HepG2 (cell line): Measurements from ENCODE around the gene RPS4Y1. TPM values are rescaled to one million over a fixed set of nuclear protein-coding genes. Genes with fewer than 3 reads are reported as not detected.
A peak's percentile ranks its signal among the peaks of the same experiment; 100 is the strongest.

ENCODE experiments used
- ATAC-seq: fragments of 200-7000 bp; cut with Tn5 transposase; 3 replicates; pipeline ENCODE4 v1.9.1; 2020; ENCODE audit warnings: mild to moderate bottlenecking, moderate library complexity
- BruUV-seq: library from RNA; stranded (reverse); fragments of 400-500 nt; replicated peaks from 2 replicates; lab custom pipeline; 2021; lab: Mats Ljungman, UMichigan
- CTCF ChIA-PET: fragments of 300-600 bp; formaldehyde crosslinking; extraction: SDS; loops from one replicate; lab custom pipeline; 2021; ENCODE audit warnings: low total read pairs, inconsistent platforms, low intra/inter-chr PET ratio; lab: Yijun Ruan, JAX
- POLR2A ChIA-PET: fragments of 350-600 bp; sonication (Branson Sonifier 250); formaldehyde crosslinking; loops from one replicate; lab custom pipeline; 2020; ENCODE audit warnings: antibody characterized with exemption, inconsistent platforms; lab: Yijun Ruan, JAX
- DNase-seq: peaks from one replicate; pipeline ENCODE4 v3.0.0-alpha.2; 2015; ENCODE audit warnings: low spot score
- FAIRE-seq: peaks from 3 replicates; lab custom pipeline; 2011; peaks lifted over from hg19 to GRCh38; lab: Jason Lieb, UNC
- H2AFZ ChIP-seq: one replicate; pipeline ENCODE4 v1.6.1; 2011; ENCODE audit warnings: low read length, inconsistent platforms
- H3K27ac ChIP-seq: fragments of 300-600 bp; 3 replicates; pipeline ENCODE4 v1.8.0; 2011; ENCODE audit warnings: mixed run types, mild to moderate bottlenecking, mixed read lengths, low read length, inconsistent platforms; ENCODE audit not compliant: insufficient read depth; ENCODE audit errors: extremely low read length
- H3K27me3 ChIP-seq, 2 experiments: fragments of 200-600 bp in 1 of 2; 2 replicates in 1 of 2; 3 replicates in 1 of 2; pipeline versions ENCODE4 v1.6.0 to v1.8.0; 2011; ENCODE audit warnings: low read length in 2 of 2, mild to moderate bottlenecking in 2 of 2, moderate library complexity in 2 of 2, inconsistent platforms in 1 of 2; ENCODE audit not compliant: insufficient read depth in 2 of 2, control insufficient read depth in 1 of 2
- H3K36me3 ChIP-seq, 2 experiments: fragments of 200-600 bp in 1 of 2; replicated peaks in 1 of 2; 2 replicates in 1 of 2; 3 replicates in 1 of 2; pipeline versions ENCODE4 v1.5.1 to v1.8.0; 2011; ENCODE audit warnings: low read length in 2 of 2, inconsistent platforms in 1 of 2; ENCODE audit not compliant: insufficient read depth in 2 of 2, control insufficient read depth in 1 of 2
- H3K4me1 ChIP-seq: 2 replicates; pipeline ENCODE4 v1.5.1; 2012; ENCODE audit warnings: low read length, inconsistent platforms; ENCODE audit not compliant: insufficient read depth
- H3K4me2 ChIP-seq: 2 replicates; pipeline ENCODE4 v1.6.0; 2011; ENCODE audit warnings: low read depth, low read length, inconsistent platforms
- H3K4me3 ChIP-seq, 3 experiments: fragments of 200-600 bp in 1 of 3; sonication (generic), shearing (Covaris generic) in 1 of 3; replicated peaks in 1 of 3; 2 replicates each; pipeline ENCODE4 v1.5.1; 2011 to 2016; ENCODE audit warnings: low read length in 3 of 3, inconsistent platforms in 2 of 3, low read depth in 2 of 3, mild to moderate bottlenecking in 2 of 3, control low read depth in 1 of 3, mixed read lengths in 1 of 3; ENCODE audit not compliant: insufficient read depth in 1 of 3
- H3K79me2 ChIP-seq: one replicate; pipeline ENCODE4 v1.6.1; 2011; ENCODE audit warnings: low read length, inconsistent platforms; ENCODE audit not compliant: insufficient read depth
- H3K9ac ChIP-seq: 2 replicates; pipeline ENCODE4 v1.6.0; 2011; ENCODE audit warnings: mild to moderate bottlenecking, low read depth, low read length, inconsistent platforms; ENCODE audit not compliant: insufficient read depth
- H3K9me3 ChIP-seq: 2 replicates; pipeline ENCODE4 v1.5.1; 2012; ENCODE audit warnings: mild to moderate bottlenecking, low read length
- H4K20me1 ChIP-seq: 2 replicates; pipeline ENCODE4 v1.6.0; 2011; ENCODE audit warnings: inconsistent platforms, mild to moderate bottlenecking, low read length, moderate library complexity; ENCODE audit not compliant: insufficient read depth
- JUN ChIP-seq: sonication (generic); formaldehyde crosslinking; IDR thresholded peaks from 2 replicates; pipeline ENCODE4 v1.4.0; 2020; ENCODE audit warnings: mild to moderate bottlenecking, missing genetic modification reagents
- KAT2B ChIP-seq: fragments of 150-350 bp; IDR thresholded peaks from 2 replicates; pipeline ENCODE4 v1.6.1; 2014; ENCODE audit warnings: low read depth, low read length, borderline replicate concordance
- MEF2D ChIP-seq: sonication (generic); formaldehyde crosslinking; IDR thresholded peaks from 2 replicates; pipeline ENCODE4 v1.5.1; 2020; ENCODE audit warnings: mild to moderate bottlenecking, missing genetic modification reagents
- ONECUT2 ChIP-seq: sonication (generic); formaldehyde crosslinking; IDR thresholded peaks from 2 replicates; pipeline ENCODE4 v1.4.0; 2020; ENCODE audit warnings: missing genetic modification reagents
- WGBS: methylation state at CpG from one replicate; pipeline ENCODE4 v1.1.6; 2017; ENCODE audit warnings: low lambda C conversion rate; 5-methylcytosine and 5-hydroxymethylcytosine counted together
- in situ Hi-C: cut with HindIII; loops from 2 replicates; pipeline ENCODE4 v1.10.0; 2017; ENCODE audit warnings: low pct_unique_long_range_greater_than_20kb; ENCODE audit not compliant: extremely low pct_ligation_motif_present
- intact Hi-C: fragments of 100-400 bp; cut with micrococcal nuclease; formaldehyde crosslinking; loops from one replicate; pipeline ENCODE4 v1.10.0; 2022; ENCODE audit not compliant: unreplicated experiment
- polyA plus RNA-seq, 8 experiments: library from polyadenylated mRNA; depleted of rRNA in 3 of 8; stranded (reverse) in 7 of 8; unstranded in 1 of 8; fragments of >200 nt; fragmentation: Illumina TruSeq in 4 of 8; extraction: Trizol in 4 of 8; gene quantifications; 2 replicates each; pipeline versions ENCODE4 v1.2.1 to v1.2.3, GENCODE V29; 2011 to 2016; ENCODE audit warnings: low read depth in 4 of 8, missing spikeins in 1 of 8, mixed read lengths in 1 of 8; ENCODE audit not compliant: insufficient read depth in 1 of 8
- total RNA-seq, 5 experiments: library from RNA; depleted of rRNA; stranded (reverse); fragments of >200 nt; fragmentation: Illumina TruSeq; extraction: Trizol; gene quantifications; 2 replicates each; pipeline ENCODE4 v1.2.3, GENCODE V29; 2016; ENCODE audit warnings: low read depth in 1 of 5
- TF ChIP-seq, protein P1 (sequence below): sonication (generic); formaldehyde crosslinking; conservative IDR thresholded peaks from 2 replicates; pipeline ENCODE4 v1.4.0; 2020; ENCODE audit warnings: mild to moderate bottlenecking, missing genetic modification reagents, moderate library complexity

RPS4Y1 gene
- total and polyA plus RNA-seq, 2 of the 13 experiments (the other 11 are each of a cell fraction or from before 2014, with no cell fraction given): 461 to 1,080 TPM

DNA sequence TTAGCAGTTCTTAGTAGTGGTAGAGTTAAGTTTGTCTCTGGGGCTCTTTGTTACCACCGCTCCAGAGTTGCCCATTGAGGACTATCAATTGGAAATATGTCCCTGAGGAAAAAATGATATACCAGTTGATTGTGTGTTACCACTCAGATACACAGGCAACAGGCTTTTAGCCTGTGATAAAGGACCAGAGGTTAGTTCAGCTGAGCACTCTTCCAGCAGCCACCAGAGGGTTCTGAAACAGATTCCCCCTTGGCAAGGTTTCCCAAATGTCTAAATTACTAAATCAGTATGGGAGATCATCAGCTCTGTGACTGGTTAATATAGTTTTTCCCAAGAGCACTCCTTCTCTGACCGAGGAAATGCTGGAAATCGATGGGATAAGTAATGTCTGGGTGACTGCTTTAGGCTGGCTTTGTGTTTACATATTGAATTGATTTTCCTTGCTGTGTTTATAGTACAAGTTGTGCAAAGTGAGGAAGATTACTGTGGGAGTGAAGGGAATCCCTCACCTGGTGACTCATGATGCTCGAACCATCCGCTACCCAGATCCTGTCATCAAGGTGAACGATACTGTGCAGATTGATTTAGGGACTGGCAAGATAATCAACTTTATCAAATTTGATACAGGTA lies 12.9 kb downstream of the RPS4Y1 start:
- Histone ChIP-seq H3K27ac (no peak overlapping the region), H3K4me2 (no peak overlapping the region), H3K4me1 (peaks cover 70% of the 10 kb centered on the region), H2AFZ (no peak overlapping the region), H3K36me3 (peaks cover 2 to 61% of the 10 kb centered on the region in 2 experiments), H4K20me1 (peaks cover 57% of the 10 kb centered on the region), H3K9me3 (no peaks in the 10 kb centered on the region), H3K27me3 (no peaks in the 10 kb centered on the region), H3K79me2 (peaks cover 72% of the 10 kb centered on the region), H3K4me3 (no peak overlapping the region), H3K9ac (no peak overlapping the region)
- BruUV-seq: no TSS peak
- ChIA-PET POLR2A (interaction anchor here (1.0 kb wide), 1 partner anchor 73 kb away, joined by 3 read pairs; no protein-coding TSS in a partner anchor), CTCF (no interaction called here)
- DNase-seq (no peak), ATAC-seq (peak; percentile 73), FAIRE-seq (peak; percentile 30)
- peak; percentile 90 for TF ChIP-seq KAT2B
- TF ChIP-seq ONECUT2 (CRISPR knock-in tag): peak; percentile 86
- no peak for TF ChIP-seq JUN (CRISPR knock-in tag)
- no peak for TF ChIP-seq MEF2D (CRISPR knock-in tag)
- TF ChIP-seq, protein P1, sequence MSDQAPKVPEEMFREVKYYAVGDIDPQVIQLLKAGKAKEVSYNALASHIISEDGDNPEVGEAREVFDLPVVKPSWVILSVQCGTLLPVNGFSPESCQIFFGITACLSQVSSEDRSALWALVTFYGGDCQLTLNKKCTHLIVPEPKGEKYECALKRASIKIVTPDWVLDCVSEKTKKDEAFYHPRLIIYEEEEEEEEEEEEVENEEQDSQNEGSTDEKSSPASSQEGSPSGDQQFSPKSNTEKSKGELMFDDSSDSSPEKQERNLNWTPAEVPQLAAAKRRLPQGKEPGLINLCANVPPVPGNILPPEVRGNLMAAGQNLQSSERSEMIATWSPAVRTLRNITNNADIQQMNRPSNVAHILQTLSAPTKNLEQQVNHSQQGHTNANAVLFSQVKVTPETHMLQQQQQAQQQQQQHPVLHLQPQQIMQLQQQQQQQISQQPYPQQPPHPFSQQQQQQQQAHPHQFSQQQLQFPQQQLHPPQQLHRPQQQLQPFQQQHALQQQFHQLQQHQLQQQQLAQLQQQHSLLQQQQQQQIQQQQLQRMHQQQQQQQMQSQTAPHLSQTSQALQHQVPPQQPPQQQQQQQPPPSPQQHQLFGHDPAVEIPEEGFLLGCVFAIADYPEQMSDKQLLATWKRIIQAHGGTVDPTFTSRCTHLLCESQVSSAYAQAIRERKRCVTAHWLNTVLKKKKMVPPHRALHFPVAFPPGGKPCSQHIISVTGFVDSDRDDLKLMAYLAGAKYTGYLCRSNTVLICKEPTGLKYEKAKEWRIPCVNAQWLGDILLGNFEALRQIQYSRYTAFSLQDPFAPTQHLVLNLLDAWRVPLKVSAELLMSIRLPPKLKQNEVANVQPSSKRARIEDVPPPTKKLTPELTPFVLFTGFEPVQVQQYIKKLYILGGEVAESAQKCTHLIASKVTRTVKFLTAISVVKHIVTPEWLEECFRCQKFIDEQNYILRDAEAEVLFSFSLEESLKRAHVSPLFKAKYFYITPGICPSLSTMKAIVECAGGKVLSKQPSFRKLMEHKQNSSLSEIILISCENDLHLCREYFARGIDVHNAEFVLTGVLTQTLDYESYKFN: 0 out of 2 replicates have a peak, but pooled peaks have one; percentile 30
- intact Hi-C loops (no loop called here), in situ Hi-C loops (no loop called here)
- 61% methylated on average over 6 of the region's 6 CpGs for WGBS
